ENCODE measurements around the gene ANKRD42.

The ANKRD42 gene

GRCh38 chr11:83285151-83285770, 91.7 kb downstream of the ANKRD42 start:
- no peak for TF ChIP-seq CTCF (IDR thresholded peaks at IDR 0.05; ENCODE audit: low read depth, low read length, missing control alignments)

GRCh38 chr11:83285771-83286528, 92.4 kb downstream of the ANKRD42 start, which contains the start of gene CCDC90B:
CCDC90B (minus strand) TSS chr11:83286367; CDS start chr11:83285972, 395 bp downstream.
- peak within 1 kb of the TSS; percentile 71 for H3K4me3 ChIP-seq (replicated peaks; ENCODE audit: low read depth, low read length)
- TF ChIP-seq CTCF (IDR thresholded peaks at IDR 0.05; ENCODE audit: low read depth, low read length, missing control alignments), result peak; percentile 35
- DNase-seq (ENCODE audit: extremely low read depth, low read depth), result peak; percentile 95

More at GRCh38 chr11:83285151-83285770, 91.7 kb downstream of the ANKRD42 start:
- peak overlapping the region; percentile 71 for H3K4me3 ChIP-seq (replicated peaks; ENCODE audit: low read depth, low read length)
- DNase-seq (ENCODE audit: extremely low read depth, low read depth), result no peak

GRCh38 chr11:83287631-83288030, 94.1 kb downstream of the ANKRD42 start:
- TF ChIP-seq CTCF (IDR thresholded peaks at IDR 0.05; ENCODE audit: low read depth, low read length, missing control alignments), result no peak
- DNase-seq (ENCODE audit: extremely low read depth, low read depth), result no peak
- H3K4me3 ChIP-seq (replicated peaks; ENCODE audit: low read depth, low read length), result no peak overlapping the region

- peak; percentile 75 for TF ChIP-seq CTCF (IDR thresholded peaks at IDR 0.05; ENCODE audit: low read depth, low read length, missing control alignments)
- no peak overlapping the region for H3K4me3 ChIP-seq (replicated peaks; ENCODE audit: low read depth, low read length)
- DNase-seq (ENCODE audit: extremely low read depth, low read depth), result peak; percentile 50
These were observed 99.4 kb downstream of the ANKRD42 start for GRCh38 chr11:83292709-83293456.

- no peak overlapping the region for H3K4me3 ChIP-seq (replicated peaks; ENCODE audit: low read depth, low read length)
- no peak for DNase-seq (ENCODE audit: extremely low read depth, low read depth)
- no peak for TF ChIP-seq CTCF (IDR thresholded peaks at IDR 0.05; ENCODE audit: low read depth, low read length, missing control alignments)
These were observed 99.9 kb downstream of the ANKRD42 start for GRCh38 chr11:83293457-83293774.

- TF ChIP-seq CTCF (IDR thresholded peaks at IDR 0.05; ENCODE audit: low read depth, low read length, missing control alignments), result no peak
- no peak for DNase-seq (ENCODE audit: extremely low read depth, low read depth)
- H3K4me3 ChIP-seq (replicated peaks; ENCODE audit: low read depth, low read length), result no peak overlapping the region
These were observed 100.7 kb downstream of the ANKRD42 start for GRCh38 chr11:83294208-83294607.
